LoVo (cell line): Measurements from ENCODE around the gene SLC25A48.

Experiments used
- DNase-seq: peaks from one replicate; pipeline ENCODE4 v3.0.0-alpha.2; 2016; ENCODE audit warnings: low spot score

Gene SLC25A48

DNA sequence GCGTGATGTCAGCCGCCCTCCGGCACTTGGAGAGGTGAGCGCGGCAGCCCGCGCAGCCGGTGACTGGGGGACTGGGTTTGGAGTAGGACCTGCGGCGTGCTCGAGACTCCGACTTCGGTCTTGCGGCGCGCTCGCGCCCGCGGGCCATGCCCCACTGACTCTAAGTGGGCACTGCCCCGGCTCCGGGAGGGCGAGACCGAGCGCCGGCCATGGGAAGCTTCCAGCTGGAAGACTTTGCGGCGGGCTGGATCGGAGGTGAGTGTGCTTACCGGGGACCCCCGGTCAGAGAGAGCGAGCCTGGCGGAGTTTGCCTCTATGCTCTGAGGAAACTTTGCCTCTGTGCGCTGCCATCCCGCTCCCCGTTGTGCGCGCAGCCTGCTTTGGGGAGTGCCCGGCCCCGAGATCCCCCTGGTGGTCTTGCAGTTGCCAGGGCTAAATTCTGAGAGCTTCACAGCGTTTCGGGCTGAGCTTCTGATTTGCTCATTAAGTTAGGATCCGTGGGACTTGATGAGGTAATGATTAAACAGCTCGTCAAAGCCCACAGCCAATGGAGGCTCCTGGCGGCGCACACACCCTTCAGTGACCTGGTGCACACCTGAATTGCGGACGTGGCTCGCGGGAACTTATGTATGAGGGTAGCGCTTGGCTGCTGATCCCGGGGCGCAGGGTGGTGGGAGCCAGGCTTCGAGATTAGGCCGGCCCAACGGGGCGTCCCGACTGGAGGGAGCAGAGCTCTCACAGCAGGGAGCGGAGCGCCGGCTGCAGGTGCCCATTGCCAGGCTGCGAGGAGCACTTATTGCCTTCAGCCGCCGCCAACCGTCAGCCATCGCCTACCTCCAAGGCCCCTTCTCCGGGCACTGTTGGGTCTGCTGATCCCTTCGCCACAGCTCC, at the start of gene SLC25A48:
TSS of gene SLC25A48 (plus strand) at position 25 of the 891 bp plus-strand sequence. CDS start at position 210, 185 bp downstream.
- DNase-seq, result peak; percentile 78

DNA sequence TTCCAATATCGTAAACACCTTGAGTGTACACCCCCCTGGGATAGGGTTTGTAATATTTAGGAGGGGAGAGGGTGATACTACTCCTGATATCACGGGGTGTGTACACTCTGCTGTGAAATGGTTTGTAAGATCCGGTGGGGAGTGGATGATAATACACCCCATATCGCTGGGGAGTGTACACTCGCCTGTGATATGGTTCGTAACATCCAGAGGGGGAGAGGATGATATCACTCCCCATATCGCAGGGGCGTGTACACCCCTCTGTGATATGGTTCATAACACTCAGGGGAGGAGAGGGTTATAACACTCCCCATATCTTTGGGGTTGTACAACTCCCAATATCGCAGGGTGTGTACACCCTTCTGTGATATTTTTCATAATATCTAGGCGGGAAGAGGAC, 33.8 kb upstream of the SLC25A48 start:
- DNase-seq, result no peak

- no peak for DNase-seq
Observed at GRCh38 chr5:135810188-135810943, 24.1 kb upstream of the SLC25A48 start.

- no peak for DNase-seq
Observed at GRCh38 chr5:135811007-135811406, 23.5 kb upstream of the SLC25A48 start.

DNA sequence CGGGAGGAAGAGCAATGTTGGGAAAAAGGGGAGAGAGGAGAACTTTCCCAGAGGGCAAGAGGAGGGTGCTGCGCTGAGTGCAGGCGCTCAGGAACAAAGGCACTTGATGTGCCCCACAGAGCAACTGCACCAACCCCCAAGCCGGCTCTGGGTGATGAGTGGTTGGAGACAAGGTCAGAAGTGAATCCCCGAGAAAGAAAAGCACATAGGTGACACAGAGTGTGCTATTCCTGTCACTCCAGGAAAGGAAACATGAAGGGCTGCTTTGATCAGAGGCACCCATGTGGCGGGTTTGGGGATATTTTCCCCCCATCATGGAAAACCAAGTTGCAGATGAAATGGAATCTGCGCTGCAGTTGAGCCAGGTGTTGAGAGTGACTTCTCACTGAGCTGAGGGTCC, 20.7 kb upstream of the SLC25A48 start:
- no peak for DNase-seq

DNA sequence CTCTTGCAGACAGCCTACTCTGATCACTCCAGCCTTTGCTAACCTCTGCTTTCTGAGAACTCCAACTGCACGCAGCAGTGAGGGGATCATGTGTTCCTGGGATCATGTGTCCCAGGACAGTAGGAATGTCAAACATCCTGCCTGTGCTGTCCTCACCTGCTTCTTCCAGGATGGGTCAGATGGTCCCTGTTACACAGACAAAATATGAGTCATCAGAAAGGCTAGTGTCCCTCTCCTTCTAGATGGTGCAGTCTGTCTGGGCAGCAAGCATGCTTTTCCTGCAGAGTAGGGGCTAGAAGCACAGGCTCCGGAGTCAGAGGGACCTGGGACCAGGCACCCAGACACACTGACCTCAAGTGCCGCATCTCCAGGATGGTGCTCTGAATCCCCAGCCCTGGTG, 20.1 kb upstream of the SLC25A48 start:
- DNase-seq, result no peak

GRCh38 chr5:135814812-135815211, 19.7 kb upstream of the SLC25A48 start:
- no peak for DNase-seq

- peak; percentile 33 for DNase-seq
Observed at GRCh38 chr5:135821061-135821801, 13.2 kb upstream of the SLC25A48 start.

DNA sequence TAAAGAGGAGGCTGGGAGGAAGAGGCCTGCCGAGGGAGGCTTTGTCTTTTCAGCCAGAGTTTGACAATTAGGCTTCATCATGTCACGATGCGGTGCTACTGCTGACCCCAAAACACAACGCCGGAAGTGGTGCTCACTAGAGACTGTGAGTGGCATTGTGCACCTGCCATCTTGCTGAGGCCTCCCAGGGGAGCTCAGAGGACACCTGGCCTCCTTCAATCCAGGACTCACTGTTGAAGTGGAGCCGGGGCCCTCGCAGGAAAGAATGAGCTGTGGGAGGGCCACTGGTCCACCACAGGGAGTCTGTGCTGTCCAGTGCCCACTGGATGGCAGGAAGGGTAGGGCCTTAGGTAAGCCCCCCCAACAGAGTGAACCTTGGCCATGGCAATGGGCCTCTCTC, 12.7 kb upstream of the SLC25A48 start:
- DNase-seq, result no peak

DNA sequence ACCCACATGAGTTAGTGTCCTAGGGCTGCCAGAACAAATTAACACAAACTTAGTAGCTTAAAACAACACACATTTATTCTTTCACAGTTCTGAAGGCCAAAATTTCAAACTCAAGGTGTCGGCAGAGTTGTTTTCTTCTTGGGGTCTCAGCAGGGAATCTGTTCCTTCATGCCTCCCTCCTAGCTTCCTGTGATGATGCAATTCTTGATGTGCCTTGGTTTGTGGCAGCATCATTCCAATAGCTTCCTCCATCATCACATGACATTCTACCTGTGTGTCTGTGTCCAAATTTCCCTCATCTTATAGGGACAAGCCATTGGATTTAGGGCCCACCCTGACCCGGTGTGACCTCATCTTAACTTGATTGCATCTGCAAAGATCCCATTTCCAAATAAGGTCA, 12.2 kb upstream of the SLC25A48 start:
- no peak for DNase-seq

- no peak for DNase-seq
Observed at GRCh38 chr5:135822959-135823358, 11.5 kb upstream of the SLC25A48 start.

- no peak for DNase-seq
Observed at GRCh38 chr5:135823881-135824280, 10.6 kb upstream of the SLC25A48 start.

GRCh38 chr5:135824541-135825041, 9.9 kb upstream of the SLC25A48 start:
- no peak for DNase-seq

DNA sequence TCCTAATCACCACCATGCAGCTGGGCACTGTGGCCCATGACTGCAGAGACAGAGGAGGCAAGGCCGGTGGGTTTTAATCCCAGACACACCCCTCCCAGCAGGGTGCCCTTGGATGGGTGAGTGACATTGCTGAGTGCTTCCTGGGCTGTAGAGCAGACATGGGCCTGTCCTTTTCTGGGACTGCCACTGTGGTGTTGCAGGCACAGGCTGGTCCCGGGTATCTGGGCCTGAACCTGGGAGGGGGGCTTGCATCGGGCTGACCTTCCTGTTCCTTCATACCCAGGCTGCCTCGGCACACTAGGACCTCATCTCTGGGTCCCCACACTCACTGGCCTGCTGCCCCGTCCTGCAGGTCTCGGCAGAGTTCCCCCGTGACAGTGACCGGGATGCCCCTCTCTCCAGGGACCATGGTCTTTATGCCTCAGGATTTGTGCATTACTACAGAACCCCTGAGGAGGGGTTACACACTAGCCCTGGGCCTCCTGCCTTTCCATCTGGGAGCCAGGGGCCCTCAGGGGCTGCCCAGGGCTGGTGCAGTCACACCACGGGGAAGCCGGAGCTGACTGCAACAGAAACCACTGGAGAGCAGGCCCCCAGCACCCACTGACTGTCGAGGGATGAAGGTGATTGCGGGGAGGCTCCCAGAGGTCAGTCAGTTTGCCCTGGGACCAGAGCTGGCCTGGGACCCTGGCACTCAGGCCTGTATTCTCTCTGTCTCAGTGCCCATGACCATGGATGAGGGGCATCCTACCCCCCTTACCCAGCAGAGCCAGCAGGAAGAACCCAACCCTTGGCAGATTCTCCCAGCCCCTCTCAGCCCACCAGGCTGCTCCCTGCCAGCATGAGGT, 8.9 kb upstream of the SLC25A48 start:
- DNase-seq, result no peak

DNA sequence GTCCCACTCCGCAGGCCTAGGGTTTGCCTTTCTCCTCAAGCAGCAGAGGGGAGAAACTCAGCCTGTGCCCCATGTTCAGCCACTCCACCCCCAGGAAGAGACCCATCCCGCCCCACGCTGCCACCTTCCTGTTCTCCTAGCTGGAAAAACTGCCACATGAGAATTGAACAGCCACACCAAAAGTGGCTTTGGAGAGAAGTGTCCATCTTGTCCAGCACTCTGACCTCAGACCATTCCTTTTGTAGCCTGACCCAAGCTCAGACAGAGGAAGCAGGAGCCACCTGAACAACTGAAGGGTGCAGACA, 8.3 kb upstream of the SLC25A48 start:
- no peak for DNase-seq

DNA sequence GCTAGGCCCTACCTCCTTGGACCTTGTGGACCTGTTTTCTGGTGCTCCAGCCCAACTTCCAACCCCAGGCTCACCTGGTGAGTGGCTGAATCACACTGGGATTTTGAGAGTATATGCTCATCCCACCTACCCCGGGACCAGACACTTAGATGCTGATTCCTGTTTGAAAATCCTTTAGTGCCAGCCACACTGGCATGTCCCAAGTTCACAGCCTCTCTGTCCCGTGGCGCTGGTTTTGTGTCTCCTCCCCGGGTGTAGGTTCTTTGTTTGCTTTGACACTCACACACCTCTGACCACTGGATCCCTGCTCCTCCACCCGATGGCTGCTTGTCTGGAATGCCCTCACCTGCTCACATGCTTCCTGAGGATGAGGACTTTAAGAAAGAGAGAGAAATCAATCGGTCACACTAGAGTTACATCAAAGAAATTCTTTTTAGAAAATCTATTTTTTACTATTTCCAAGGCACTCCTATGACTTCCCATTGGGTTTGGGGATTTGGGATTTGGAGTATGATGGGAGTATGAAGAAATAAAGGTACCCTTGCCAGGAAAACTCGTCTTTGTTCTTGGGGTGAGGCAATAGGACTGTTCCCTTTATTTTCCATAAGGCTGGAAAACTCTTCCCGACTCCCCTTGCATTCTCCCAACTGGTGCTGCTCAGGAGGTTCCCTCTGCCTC, 7.3 kb upstream of the SLC25A48 start:
- no peak for DNase-seq

GRCh38 chr5:135827965-135828781, 6.3 kb upstream of the SLC25A48 start:
- no peak for DNase-seq

- DNase-seq, result no peak
Observed at GRCh38 chr5:135828782-135829127, 5.7 kb upstream of the SLC25A48 start.

- no peak for DNase-seq
Observed at GRCh38 chr5:135829179-135829578, 5.3 kb upstream of the SLC25A48 start.

DNA sequence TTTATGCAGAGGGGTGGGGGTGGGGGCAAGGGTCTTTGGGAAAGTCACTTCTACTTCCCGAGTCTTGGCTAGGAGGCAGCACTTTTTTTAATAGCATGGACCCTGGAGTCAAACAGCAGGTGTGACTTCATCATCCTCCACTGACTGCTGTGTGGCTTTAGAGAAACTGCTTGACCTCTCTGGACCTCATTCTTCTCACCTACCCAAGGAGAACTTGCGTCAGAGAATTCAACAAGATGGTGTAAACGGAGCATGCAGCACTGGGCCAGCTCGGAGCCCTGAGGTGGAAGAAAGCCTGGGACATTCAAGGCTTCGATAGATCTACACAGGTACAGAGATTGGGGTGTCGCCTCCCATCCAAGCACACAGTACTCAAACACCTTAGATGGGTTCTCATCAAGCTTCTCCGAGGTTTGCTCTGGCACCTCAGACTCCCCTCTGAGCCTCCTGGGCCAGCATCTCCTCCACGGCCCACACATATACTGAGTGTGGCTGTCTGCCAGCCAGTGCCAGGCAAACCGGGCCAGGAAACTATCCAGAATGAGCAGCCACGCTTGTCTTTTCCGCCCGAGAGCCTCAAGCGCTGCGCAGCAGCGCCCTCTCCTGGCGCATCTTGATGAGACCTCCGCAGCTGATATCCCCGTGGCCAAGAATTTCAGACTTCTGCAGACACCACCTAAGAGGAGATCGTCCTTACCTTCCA, 4.6 kb upstream of the SLC25A48 start:
- DNase-seq, result peak; percentile 65
